ENCODE data around the gene MCC.

DNA sequence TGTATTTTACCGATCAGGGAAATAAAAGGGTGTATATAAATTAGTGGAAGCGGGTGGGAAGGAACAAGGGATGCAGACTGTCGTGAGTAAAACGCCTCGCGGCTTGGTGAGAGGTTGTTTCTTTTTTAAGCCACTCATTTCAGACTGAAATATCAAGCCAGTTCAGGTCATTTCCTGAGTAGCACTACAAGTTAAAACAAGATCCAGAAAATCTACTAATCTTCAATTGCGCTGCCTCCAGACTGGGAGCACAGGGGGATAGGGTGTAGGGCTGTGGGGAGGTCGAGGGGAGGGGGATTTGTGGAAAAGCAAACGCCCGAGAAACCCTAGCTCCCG is 194.3 kb downstream of the MCC start:
- TF ChIP-seq, protein P1, sequence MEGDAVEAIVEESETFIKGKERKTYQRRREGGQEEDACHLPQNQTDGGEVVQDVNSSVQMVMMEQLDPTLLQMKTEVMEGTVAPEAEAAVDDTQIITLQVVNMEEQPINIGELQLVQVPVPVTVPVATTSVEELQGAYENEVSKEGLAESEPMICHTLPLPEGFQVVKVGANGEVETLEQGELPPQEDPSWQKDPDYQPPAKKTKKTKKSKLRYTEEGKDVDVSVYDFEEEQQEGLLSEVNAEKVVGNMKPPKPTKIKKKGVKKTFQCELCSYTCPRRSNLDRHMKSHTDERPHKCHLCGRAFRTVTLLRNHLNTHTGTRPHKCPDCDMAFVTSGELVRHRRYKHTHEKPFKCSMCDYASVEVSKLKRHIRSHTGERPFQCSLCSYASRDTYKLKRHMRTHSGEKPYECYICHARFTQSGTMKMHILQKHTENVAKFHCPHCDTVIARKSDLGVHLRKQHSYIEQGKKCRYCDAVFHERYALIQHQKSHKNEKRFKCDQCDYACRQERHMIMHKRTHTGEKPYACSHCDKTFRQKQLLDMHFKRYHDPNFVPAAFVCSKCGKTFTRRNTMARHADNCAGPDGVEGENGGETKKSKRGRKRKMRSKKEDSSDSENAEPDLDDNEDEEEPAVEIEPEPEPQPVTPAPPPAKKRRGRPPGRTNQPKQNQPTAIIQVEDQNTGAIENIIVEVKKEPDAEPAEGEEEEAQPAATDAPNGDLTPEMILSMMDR (IDR thresholded peaks at IDR 0.05; ENCODE audit: insufficient read depth, low read length, poor library complexity, severe bottlenecking): no peak
- TF ChIP-seq EZH2phosphoT487 (conservative IDR thresholded peaks at IDR 0.05; ENCODE audit: low read length): no peak
